ENCODE results near the gene IL20RB. TPM values are rescaled to one million over a fixed set of nuclear protein-coding genes. Genes with fewer than 3 reads are reported as not detected.

Gene IL20RB, protein sequence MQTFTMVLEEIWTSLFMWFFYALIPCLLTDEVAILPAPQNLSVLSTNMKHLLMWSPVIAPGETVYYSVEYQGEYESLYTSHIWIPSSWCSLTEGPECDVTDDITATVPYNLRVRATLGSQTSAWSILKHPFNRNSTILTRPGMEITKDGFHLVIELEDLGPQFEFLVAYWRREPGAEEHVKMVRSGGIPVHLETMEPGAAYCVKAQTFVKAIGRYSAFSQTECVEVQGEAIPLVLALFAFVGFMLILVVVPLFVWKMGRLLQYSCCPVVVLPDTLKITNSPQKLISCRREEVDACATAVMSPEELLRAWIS
- 3.2 TPM in 2 replicates for total RNA-seq (2014; rRNA removed; shearing (Covaris generic))

DNA sequence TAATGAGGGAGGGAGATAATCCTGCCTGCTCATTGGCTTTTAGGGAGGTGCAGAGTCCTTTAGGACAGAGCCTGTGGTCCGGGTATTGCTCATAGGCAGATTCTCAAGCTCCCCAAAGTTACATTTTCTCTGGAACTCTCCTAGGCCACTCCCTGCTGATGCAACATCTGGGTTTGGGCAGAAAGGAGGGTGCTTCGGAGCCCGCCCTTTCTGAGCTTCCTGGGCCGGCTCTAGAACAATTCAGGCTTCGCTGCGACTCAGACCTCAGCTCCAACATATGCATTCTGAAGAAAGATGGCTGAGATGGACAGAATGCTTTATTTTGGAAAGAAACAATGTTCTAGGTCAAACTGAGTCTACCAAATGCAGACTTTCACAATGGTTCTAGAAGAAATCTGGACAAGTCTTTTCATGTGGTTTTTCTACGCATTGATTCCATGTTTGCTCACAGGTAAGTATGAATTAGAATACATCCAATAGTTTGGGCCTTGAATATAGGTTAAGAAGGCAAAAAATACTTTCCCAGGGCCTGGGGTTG is at the start of gene IL20RB:
IL20RB (plus strand) TSS at position 233 of the 538 bp plus-strand sequence; CDS start at position 364, 131 bp downstream.

Other genes with a start within 250 kb of the IL20RB start
- gene STAG1, start 205.6 kb upstream of the IL20RB start, total RNA-seq (2014; rRNA removed; shearing (Covaris generic)): 27.7 and 32.4 TPM in 2 replicates
- gene SLC35G2, start 138.9 kb upstream of the IL20RB start, total RNA-seq (2014; rRNA removed; shearing (Covaris generic)): 21.1 and 22.2 TPM in 2 replicates
- 20.3 and 20.7 TPM in 2 replicates for gene NCK1, start 95.8 kb upstream of the IL20RB start, total RNA-seq (2014; rRNA removed; shearing (Covaris generic))

Data from A375 (cell line).